ENCODE results near the gene MUC3A. TPM values are rescaled to one million over a fixed set of nuclear protein-coding genes. Genes with fewer than 3 reads are reported as not detected.
"Not testable (repeated sequence)": the region's sequence is repeated elsewhere in the genome, so short reads cannot be mapped to it uniquely, and the experiment has no call there.

Gene MUC3A
- polyA plus RNA-seq: not detected

- Mint-ChIP-seq H3K36me3 (no peaks in the 10 kb centered on the region), H3K27ac (no peak within 1 kb of the TSS), H3K27me3 (peaks cover 18% of the 10 kb centered on the region), H3K4me1 (no peaks in the 10 kb centered on the region), H3K9me3 (no peaks in the 10 kb centered on the region), H3K4me3 (no peak within 1 kb of the TSS)
Observed at GRCh38 chr7:100949227-100949932, at the start of gene MUC3A. Gene MUC3A, plus strand, starts transcription at chr7:100949534. Its CDS starts 91 bp downstream, at chr7:100949625.

GRCh38 chr7:100900978-100901377, 48.4 kb upstream of the MUC3A start:
- Mint-ChIP-seq H3K36me3 (no peaks in the 10 kb centered on the region), H3K9me3 (peaks cover 0 to 2% (median 0%) of the 10 kb centered on the region in 3 donors), H3K27ac (no peak overlapping the region), H3K4me1 (peaks cover 0 to 6% (median 3%) of the 10 kb centered on the region in 3 donors), H3K27me3 (peaks cover 17% of the 10 kb centered on the region), H3K4me3 (no peak overlapping the region)

GRCh38 chr7:100901921-100902332, 47.4 kb upstream of the MUC3A start:
- peaks cover 11% of the 10 kb centered on the region for H3K27me3 Mint-ChIP-seq
- H3K4me1 Mint-ChIP-seq: peaks cover 0 to 2% (median 0%) of the 10 kb centered on the region in 3 donors
- H3K27ac Mint-ChIP-seq: no peak overlapping the region
- peak overlapping the region in 1 of 4 donors; percentile 9 for H3K4me3 Mint-ChIP-seq
- H3K9me3 Mint-ChIP-seq: peaks cover 0 to 2% (median 0%) of the 10 kb centered on the region in 3 donors
- no peaks in the 10 kb centered on the region for H3K36me3 Mint-ChIP-seq

- Mint-ChIP-seq H3K4me3 (no peak overlapping the region), H3K27ac (no peak overlapping the region), H3K4me1 (peaks cover 0 to 2% (median 0%) of the 10 kb centered on the region in 3 donors), H3K27me3 (peaks cover 11% of the 10 kb centered on the region), H3K36me3 (no peaks in the 10 kb centered on the region), H3K9me3 (peaks cover 0 to 2% (median 0%) of the 10 kb centered on the region in 3 donors)
Observed at GRCh38 chr7:100902638-100903037, 46.7 kb upstream of the MUC3A start.

DNA sequence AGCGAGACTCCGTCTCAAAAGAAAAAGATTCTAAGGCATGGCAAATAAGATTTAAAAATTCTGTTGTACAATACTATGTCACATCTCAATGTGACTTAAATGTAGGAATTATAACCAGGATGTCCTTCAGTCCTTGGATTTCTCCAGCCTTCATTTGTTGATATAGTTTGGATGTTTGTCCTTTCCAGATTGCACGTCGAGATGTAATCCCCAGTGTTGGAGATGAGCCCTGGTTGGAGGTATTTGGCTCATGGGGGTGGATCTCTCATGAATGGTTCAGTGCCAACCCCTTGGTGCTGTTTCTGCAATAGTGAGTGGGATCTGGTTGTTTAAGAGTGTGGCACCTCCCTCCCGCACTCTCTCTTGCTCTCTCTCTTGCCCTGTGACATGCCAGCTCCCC, 40.8 kb upstream of the MUC3A start:
- H3K27me3 Mint-ChIP-seq: peaks cover 6% of the 10 kb centered on the region
- no peaks in the 10 kb centered on the region for H3K36me3 Mint-ChIP-seq
- H3K4me1 Mint-ChIP-seq: peaks cover 0 to 6% (median 0%) of the 10 kb centered on the region in 3 donors
- H3K27ac Mint-ChIP-seq: no peak overlapping the region
- no peak overlapping the region for H3K4me3 Mint-ChIP-seq
- H3K9me3 Mint-ChIP-seq: peaks cover 0 to 2% (median 0%) of the 10 kb centered on the region in 3 donors

- not testable (repeated sequence) for H3K4me3 Mint-ChIP-seq, H3K27me3 Mint-ChIP-seq, H3K36me3 Mint-ChIP-seq, H3K9me3 Mint-ChIP-seq, H3K4me1 Mint-ChIP-seq
- peak overlapping the region in 1 of 3 donors; percentile 52 for H3K27ac Mint-ChIP-seq
Observed at GRCh38 chr7:100910443-100910842, 38.9 kb upstream of the MUC3A start.

GRCh38 chr7:100911484-100911883, 37.9 kb upstream of the MUC3A start:
- peaks cover 5% of the 10 kb centered on the region for H3K36me3 Mint-ChIP-seq
- H3K27ac Mint-ChIP-seq: no peak overlapping the region
- peaks cover 5% of the 10 kb centered on the region for H3K27me3 Mint-ChIP-seq
- no peak overlapping the region for H3K4me3 Mint-ChIP-seq
- H3K4me1 Mint-ChIP-seq: peaks cover 1 to 6% (median 2%) of the 10 kb centered on the region in 3 donors
- H3K9me3 Mint-ChIP-seq: peaks cover 0 to 2% (median 0%) of the 10 kb centered on the region in 3 donors

- Mint-ChIP-seq H3K27me3 (peaks cover 9% of the 10 kb centered on the region), H3K36me3 (peaks cover 5% of the 10 kb centered on the region), H3K27ac (no peak overlapping the region), H3K9me3 (peaks cover 0 to 2% (median 0%) of the 10 kb centered on the region in 3 donors), H3K4me3 (no peak overlapping the region), H3K4me1 (peaks cover 1 to 6% (median 2%) of the 10 kb centered on the region in 3 donors)
Observed at GRCh38 chr7:100914208-100914878, 35.0 kb upstream of the MUC3A start.

DNA sequence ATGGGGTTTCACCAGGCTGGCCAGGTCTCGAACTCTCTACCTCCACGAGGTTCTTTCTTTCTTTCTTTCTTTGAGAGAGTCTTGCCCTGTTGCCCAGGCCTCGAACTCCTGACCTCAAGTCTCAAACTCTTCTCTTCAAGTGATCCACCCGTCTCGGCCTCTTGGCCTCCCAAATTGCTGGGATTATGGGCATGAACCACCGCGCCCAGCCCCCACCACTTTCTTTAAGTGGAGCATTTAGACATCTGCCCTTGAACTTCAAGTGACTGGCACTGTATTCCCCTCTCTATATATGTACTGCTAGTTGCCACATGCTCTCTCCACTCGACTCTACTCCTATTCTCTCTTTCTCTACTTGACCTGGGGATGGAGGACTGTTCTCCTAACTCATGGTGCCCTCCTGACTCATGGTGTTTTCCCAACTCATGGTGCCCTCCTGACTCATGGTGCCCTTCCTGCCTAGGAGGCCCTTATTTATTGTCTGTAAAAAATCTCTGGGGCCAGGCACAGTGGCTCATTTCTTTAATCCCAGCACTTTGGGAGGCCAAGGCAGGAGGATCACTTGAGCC, 34.4 kb upstream of the MUC3A start:
- Mint-ChIP-seq H3K27ac (no peak overlapping the region), H3K36me3 (peaks cover 5% of the 10 kb centered on the region), H3K4me3 (no peak overlapping the region), H3K9me3 (peaks cover 0 to 2% (median 0%) of the 10 kb centered on the region in 3 donors), H3K27me3 (peaks cover 9% of the 10 kb centered on the region), H3K4me1 (peaks cover 1 to 6% (median 2%) of the 10 kb centered on the region in 3 donors)

- H3K27me3 Mint-ChIP-seq, H3K4me1 Mint-ChIP-seq, H3K27ac Mint-ChIP-seq, H3K4me3 Mint-ChIP-seq, H3K36me3 Mint-ChIP-seq, H3K9me3 Mint-ChIP-seq: not testable (repeated sequence)
Observed at GRCh38 chr7:100919335-100919734, 30.0 kb upstream of the MUC3A start.

- not testable (repeated sequence) for H3K4me3 Mint-ChIP-seq, H3K27me3 Mint-ChIP-seq, H3K4me1 Mint-ChIP-seq, H3K36me3 Mint-ChIP-seq, H3K9me3 Mint-ChIP-seq, H3K27ac Mint-ChIP-seq
Observed at GRCh38 chr7:100919779-100920437, 29.4 kb upstream of the MUC3A start.

GRCh38 chr7:100921039-100921438, 28.3 kb upstream of the MUC3A start:
- H3K27ac Mint-ChIP-seq: no peak overlapping the region
- H3K4me1 Mint-ChIP-seq: peaks cover 0 to 2% (median 1%) of the 10 kb centered on the region in 3 donors
- peaks cover 2% of the 10 kb centered on the region for H3K36me3 Mint-ChIP-seq
- H3K4me3 Mint-ChIP-seq: no peak overlapping the region
- no peaks in the 10 kb centered on the region for H3K9me3 Mint-ChIP-seq
- peaks cover 9% of the 10 kb centered on the region for H3K27me3 Mint-ChIP-seq

DNA sequence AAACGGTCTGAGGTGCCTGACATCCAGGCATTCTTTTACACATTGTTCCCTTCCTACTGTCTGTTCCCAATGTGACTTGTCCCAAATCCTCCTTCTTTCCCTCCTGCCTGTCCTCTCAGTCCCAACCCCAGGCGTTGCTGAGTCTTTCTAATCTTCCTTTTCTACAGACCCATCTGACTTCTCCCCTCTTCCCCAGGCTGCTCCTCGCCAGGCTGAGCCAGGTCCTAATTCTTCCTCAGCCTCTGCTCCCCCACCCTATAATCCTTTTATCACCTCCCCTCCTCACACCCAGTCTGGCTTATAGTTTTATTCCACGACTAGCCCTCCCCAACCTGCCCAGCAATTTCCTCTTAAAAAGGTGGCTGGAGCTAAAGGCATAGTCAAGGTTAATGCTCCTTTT, 25.7 kb upstream of the MUC3A start:
- H3K27ac Mint-ChIP-seq, H3K36me3 Mint-ChIP-seq, H3K27me3 Mint-ChIP-seq, H3K4me1 Mint-ChIP-seq, H3K9me3 Mint-ChIP-seq, H3K4me3 Mint-ChIP-seq: not testable (repeated sequence)

- no peak overlapping the region for H3K4me3 Mint-ChIP-seq
- peaks cover 0 to 3% (median 0%) of the 10 kb centered on the region in 3 donors for H3K4me1 Mint-ChIP-seq
- H3K27me3 Mint-ChIP-seq: peaks cover 9% of the 10 kb centered on the region
- peaks cover 0 to 6% (median 5%) of the 10 kb centered on the region in 3 donors for H3K9me3 Mint-ChIP-seq
- peak overlapping the region in 1 of 3 donors; percentile 68 for H3K27ac Mint-ChIP-seq
- peaks cover 1% of the 10 kb centered on the region for H3K36me3 Mint-ChIP-seq
Observed at GRCh38 chr7:100929808-100930174, 19.5 kb upstream of the MUC3A start.

DNA sequence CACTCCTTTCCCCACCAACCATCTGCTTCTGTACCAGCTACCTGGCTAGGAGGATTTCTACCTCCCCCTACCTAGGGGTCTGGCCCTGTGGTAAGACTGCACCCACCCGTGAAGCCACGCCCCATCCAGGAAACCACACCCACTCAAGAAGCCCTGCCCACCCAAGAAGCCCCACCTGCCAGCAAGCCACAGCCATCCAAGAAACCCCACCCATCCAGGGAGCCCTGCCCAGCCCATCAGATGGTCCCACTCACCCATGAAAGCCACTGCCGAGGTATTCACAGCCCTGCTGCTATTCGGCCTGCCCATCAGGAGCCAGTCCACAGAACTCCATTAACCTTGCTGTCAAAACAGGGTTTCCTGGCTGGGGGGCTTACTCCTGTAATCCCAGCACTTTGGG, 15.6 kb upstream of the MUC3A start:
- no peak overlapping the region for H3K27ac Mint-ChIP-seq
- H3K4me3 Mint-ChIP-seq: no peak overlapping the region
- peaks cover 0 to 6% (median 5%) of the 10 kb centered on the region in 3 donors for H3K9me3 Mint-ChIP-seq
- H3K4me1 Mint-ChIP-seq: peaks cover 0 to 3% (median 0%) of the 10 kb centered on the region in 3 donors
- peaks cover 1% of the 10 kb centered on the region for H3K36me3 Mint-ChIP-seq
- H3K27me3 Mint-ChIP-seq: peaks cover 18% of the 10 kb centered on the region
